Upper lobe of right lung (tissue), 1 donor: ENCODE measurements around the gene PPIP5K1. TPM values are rescaled to one million over a fixed set of nuclear protein-coding genes. Genes with fewer than 3 reads are reported as not detected.
"Not testable (repeated sequence)": the region's sequence is repeated elsewhere in the genome, so short reads cannot be mapped to it uniquely, and the experiment has no call there.

Experiments
- ATAC-seq: fragments of 200-7000 bp; cut with Tn5 transposase; one replicate; pipeline ENCODE4 v1.9.1; 2020; ENCODE audit warnings: mild to moderate bottlenecking, moderate library complexity
- DNase-seq: peaks from one replicate; pipeline ENCODE4 v3.0.0-alpha.2; 2020
- H3K27ac ChIP-seq: fragments of 200-600 bp; one replicate; pipeline ENCODE4 v1.8.0; 2022
- H3K27me3 ChIP-seq: fragments of 200-600 bp; one replicate; pipeline ENCODE4 v1.8.0; 2022; ENCODE audit warnings: mild to moderate bottlenecking
- H3K36me3 ChIP-seq: fragments of 200-600 bp; one replicate; pipeline ENCODE4 v1.8.0; 2022
- H3K4me1 ChIP-seq: fragments of 200-600 bp; one replicate; pipeline ENCODE4 v1.8.0; 2022
- H3K4me3 ChIP-seq: fragments of 200-600 bp; one replicate; pipeline ENCODE4 v1.8.0; 2022; ENCODE audit warnings: mild to moderate bottlenecking
- H3K9me3 ChIP-seq: fragments of 200-600 bp; one replicate; pipeline ENCODE4 v1.8.0; 2022
- intact Hi-C: fragments of 100-400 bp; cut with DNase I; formaldehyde crosslinking; loops from one replicate; pipeline ENCODE4 v1.11.0; 2022
- total RNA-seq: library from RNA; stranded (reverse); fragmentation: NEBNext Ultra II Directional; extraction: Animal tissue kit (Norgen Biotek cat#: 25700); gene quantifications from one replicate; pipeline ENCODE4 v1.2.1, GENCODE V29; 2021
- TF ChIP-seq, protein P1 (sequence below): fragments of 200-600 bp; IDR thresholded peaks from one replicate; pipeline ENCODE4 v1.8.0; 2022; ENCODE audit warnings: antibody characterized with exemption
- donor health status: DM: no; HTN: yes; CAD: no; lungs with severe emphysema.

PPIP5K1 gene
- total RNA-seq, 1 donor from 2014 or later = 27.3 TPM

DNA sequence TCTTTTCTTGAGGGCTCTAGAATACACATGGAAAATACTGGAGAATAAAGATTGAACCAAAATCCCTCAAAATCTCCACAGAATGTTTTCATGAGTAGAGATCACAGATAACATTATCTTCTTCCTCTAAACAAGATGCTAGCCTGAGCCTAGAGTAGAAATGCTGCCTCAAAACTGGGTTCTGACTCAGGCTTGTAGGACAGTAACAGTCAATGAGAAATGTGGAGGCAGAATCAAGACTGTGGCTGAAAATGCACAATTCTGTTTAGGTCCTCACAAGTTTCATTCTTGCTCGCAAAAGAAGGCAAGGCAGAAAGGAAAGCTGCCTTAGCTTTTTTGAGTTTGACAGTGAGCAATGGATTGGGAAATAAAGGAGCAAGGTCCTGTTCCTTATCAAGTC is 15.4 kb downstream of the PPIP5K1 start:
- intact Hi-C loops, ATAC-seq, H3K9me3 ChIP-seq, H3K27ac ChIP-seq, H3K27me3 ChIP-seq, DNase-seq, H3K4me3 ChIP-seq, H3K36me3 ChIP-seq, H3K4me1 ChIP-seq: not testable (repeated sequence)

DNA sequence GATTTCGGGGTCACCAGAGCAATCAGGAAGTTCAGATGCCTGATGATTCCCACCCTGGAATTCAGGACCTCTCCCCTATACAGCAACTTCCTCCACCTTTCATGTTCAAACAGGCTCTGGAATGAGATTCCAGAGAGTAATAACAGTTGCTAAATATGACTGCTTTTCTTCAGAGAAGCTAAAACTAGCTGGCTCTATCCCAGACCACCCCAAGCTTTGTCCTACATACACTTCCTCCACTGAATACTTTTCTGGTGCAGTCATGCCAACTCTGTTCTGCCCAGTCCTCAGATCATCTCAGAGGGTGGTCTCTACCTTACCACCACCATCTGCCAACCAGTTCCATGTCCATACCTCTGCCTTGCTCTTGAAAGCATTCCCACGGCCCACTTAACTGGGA is 23.4 kb downstream of the PPIP5K1 start:
- H3K4me3 ChIP-seq, H3K27me3 ChIP-seq, intact Hi-C loops, DNase-seq, H3K9me3 ChIP-seq, H3K4me1 ChIP-seq, H3K27ac ChIP-seq, H3K36me3 ChIP-seq, ATAC-seq: not testable (repeated sequence)

DNA sequence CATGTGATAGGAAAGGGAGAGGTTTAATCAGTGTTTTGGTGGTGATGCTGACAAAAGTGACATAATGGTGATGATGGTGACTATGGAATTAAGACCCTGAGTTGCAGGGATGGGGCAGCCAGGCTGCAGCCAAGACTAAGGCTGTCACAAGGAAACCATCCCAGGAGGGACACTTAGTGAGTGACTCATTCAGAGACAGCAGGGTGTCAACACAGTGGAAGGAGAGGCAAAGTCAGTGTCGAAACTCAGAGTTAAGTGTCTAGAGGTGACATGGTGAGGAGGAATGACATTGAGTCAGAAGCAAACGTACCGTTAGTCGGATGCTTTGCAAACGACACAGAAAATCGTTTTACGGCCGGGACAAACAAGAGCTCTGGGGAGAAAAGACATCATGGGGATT is 26.2 kb downstream of the PPIP5K1 start:
- not testable (repeated sequence) for DNase-seq

DNA sequence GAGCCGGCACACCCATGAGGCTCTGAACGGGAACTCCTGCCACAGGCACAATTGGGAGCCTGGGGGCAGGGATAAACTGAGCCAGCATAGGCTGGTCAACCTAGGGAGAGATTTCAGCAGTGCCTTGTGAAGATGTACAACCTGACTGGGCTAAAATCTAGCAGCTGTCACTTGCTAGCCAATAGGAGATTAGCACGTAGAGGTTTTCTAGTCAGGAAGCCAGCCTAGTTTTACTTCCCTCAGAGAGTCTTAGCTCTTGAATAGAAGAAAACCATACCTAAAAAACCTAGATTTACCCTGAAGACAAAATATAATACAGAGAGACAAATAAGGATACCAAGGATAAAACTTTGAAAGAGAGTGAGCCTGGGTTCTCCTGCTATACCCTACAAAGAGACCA is 27.3 kb downstream of the PPIP5K1 start:
- intact Hi-C loops, ATAC-seq, H3K9me3 ChIP-seq, H3K27ac ChIP-seq, H3K4me1 ChIP-seq, DNase-seq, H3K4me3 ChIP-seq, H3K36me3 ChIP-seq, H3K27me3 ChIP-seq: not testable (repeated sequence)

More for the DNA sequence above, 26.2 kb downstream of the PPIP5K1 start:
- H3K4me1 ChIP-seq, H3K27me3 ChIP-seq, H3K36me3 ChIP-seq, intact Hi-C loops, H3K27ac ChIP-seq, ATAC-seq, H3K4me3 ChIP-seq, H3K9me3 ChIP-seq: not testable (repeated sequence)

DNA sequence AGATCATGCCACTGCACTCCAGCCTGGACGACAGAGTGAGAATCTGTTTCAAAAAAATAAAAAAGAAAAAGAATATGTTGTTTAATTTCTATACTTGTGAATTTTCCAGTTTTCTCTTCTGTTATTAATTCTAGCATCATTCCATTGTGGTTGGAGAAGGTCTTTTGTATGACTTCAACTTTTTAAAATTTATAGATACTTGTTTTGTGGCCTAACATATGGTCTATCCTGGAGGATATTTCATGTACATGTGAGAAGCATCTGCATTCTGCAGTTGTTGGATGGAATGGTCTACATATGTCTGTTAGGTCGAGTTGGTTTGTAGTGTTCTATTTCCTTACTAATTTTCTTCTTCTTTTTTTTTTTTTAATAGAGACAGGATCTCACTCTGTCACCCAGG is 37.0 kb downstream of the PPIP5K1 start:
- no peaks in the 10 kb centered on the region for H3K27me3 ChIP-seq
- no peak overlapping the region for H3K27ac ChIP-seq
- ATAC-seq (no peak), DNase-seq (no peak)
- H3K9me3 ChIP-seq = no peaks in the 10 kb centered on the region
- no peak overlapping the region for H3K4me3 ChIP-seq
- H3K36me3 ChIP-seq = no peaks in the 10 kb centered on the region
- no peaks in the 10 kb centered on the region for H3K4me1 ChIP-seq
- intact Hi-C loops = no loop called here
- TF ChIP-seq, protein P1, sequence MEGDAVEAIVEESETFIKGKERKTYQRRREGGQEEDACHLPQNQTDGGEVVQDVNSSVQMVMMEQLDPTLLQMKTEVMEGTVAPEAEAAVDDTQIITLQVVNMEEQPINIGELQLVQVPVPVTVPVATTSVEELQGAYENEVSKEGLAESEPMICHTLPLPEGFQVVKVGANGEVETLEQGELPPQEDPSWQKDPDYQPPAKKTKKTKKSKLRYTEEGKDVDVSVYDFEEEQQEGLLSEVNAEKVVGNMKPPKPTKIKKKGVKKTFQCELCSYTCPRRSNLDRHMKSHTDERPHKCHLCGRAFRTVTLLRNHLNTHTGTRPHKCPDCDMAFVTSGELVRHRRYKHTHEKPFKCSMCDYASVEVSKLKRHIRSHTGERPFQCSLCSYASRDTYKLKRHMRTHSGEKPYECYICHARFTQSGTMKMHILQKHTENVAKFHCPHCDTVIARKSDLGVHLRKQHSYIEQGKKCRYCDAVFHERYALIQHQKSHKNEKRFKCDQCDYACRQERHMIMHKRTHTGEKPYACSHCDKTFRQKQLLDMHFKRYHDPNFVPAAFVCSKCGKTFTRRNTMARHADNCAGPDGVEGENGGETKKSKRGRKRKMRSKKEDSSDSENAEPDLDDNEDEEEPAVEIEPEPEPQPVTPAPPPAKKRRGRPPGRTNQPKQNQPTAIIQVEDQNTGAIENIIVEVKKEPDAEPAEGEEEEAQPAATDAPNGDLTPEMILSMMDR = no peak

DNA sequence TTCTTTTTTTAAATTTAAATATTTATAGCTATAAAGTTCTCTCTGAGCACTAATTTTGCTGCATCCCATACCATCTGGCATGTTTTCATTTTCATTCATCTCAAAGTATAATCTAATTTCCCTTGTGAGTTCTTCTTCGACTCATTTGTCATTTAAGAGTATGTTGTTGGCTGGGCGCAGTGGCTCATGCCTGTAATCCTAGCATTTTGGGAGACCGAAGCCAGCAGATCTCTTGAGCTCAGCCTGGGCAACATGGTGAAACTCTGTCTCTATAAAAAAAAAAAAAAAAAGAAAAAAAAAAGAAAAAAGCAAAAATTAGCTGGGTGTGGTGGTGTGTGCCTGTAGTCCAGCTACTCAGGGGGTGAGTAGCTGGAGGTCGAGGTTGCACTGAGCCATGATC is 37.8 kb downstream of the PPIP5K1 start:
- DNase-seq (no peak), ATAC-seq (no peak)
- TF ChIP-seq, protein P1 = no peak
- H3K27me3 ChIP-seq = no peaks in the 10 kb centered on the region
- intact Hi-C loops = no loop called here
- H3K4me1 ChIP-seq = no peaks in the 10 kb centered on the region
- no peak overlapping the region for H3K4me3 ChIP-seq
- H3K36me3 ChIP-seq = no peaks in the 10 kb centered on the region
- no peak overlapping the region for H3K27ac ChIP-seq
- no peaks in the 10 kb centered on the region for H3K9me3 ChIP-seq

DNA sequence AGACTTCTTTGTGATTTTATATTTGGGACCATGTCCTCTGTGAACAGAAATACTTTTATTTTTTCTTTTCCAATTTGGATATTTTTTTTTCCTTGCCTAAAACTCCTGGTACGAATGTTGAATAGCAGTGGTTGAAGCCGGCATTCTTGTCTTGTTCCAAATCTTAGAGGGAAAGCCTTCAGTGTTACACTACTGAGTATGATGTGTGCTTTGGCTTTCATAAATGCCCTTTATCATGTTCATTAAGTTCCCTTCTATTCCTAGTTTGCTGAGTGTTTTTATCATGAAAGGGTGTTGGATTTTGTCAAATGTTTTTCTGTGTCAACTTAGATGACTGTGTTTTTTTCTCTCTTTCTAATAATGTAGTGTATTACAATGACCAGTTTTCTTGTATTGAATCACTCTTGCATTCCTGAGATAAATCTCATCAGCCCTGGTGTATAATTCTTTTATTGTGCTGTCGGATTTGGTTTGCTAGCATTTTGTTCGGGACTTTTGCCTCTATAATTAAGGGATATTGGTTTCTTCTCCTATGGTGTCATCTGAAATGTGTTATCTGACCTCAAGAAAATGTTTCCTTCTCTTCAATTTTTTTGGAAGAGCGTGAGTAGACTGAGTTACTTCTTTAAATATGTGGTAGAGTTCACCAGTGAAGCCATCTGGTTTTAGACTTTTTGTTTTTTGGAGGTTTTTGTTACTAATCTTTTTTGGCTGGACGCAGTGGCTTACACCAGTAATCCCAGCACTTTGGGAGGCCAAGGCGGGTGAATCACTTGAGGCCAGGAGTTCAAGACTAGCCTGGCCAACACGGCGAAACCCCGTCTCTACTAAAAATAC is 39.3 kb downstream of the PPIP5K1 start:
- no peaks in the 10 kb centered on the region for H3K4me1 ChIP-seq
- H3K27me3 ChIP-seq = no peaks in the 10 kb centered on the region
- TF ChIP-seq, protein P1 = no peak
- intact Hi-C loops = no loop called here
- H3K36me3 ChIP-seq = no peaks in the 10 kb centered on the region
- no peak overlapping the region for H3K27ac ChIP-seq
- ATAC-seq (no peak), DNase-seq (no peak)
- no peak overlapping the region for H3K4me3 ChIP-seq
- no peaks in the 10 kb centered on the region for H3K9me3 ChIP-seq

DNA sequence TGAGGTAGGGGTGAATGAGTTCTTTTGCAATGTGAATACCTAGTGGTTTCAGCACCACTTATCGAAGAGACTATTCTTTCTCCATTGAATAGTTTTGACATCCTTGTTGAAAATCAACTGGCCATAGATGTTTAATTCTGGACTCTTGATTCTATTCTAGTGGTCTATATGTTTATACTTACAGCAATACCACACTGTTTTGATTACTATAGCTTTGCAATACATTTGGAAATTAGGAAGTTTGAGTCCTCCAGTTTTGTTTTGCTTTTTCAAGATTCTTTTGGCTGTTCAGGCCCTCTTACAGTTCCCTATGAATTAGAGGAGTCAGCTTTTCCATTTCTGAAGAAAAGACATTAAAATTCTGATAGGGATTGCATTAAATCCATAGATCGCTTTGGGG is 42.5 kb downstream of the PPIP5K1 start:
- Histone ChIP-seq H3K27me3 (no peaks in the 10 kb centered on the region), H3K4me3 (no peak overlapping the region), H3K27ac (no peak overlapping the region), H3K36me3 (no peaks in the 10 kb centered on the region), H3K4me1 (no peaks in the 10 kb centered on the region), H3K9me3 (peaks cover 8% of the 10 kb centered on the region)
- no peak for DNase-seq
- TF ChIP-seq, protein P1 = no peak
- intact Hi-C loops = no loop called here
- no peak for ATAC-seq
